Dermis lymphatic vessel endothelial cell (primary cell): Measurements from ENCODE around the gene GJB4. TPM values are rescaled to one million over a fixed set of nuclear protein-coding genes. Genes with fewer than 3 reads are reported as not detected.

Experiments used
- total RNA-seq: library from RNA; depleted of rRNA; stranded (reverse); fragments of >200 nt; gene quantifications from 2 replicates; pipeline ENCODE4 v1.2.1, GENCODE V29; 2014

GJB4 gene
- total RNA-seq = not detected in 2 replicates

DNA sequence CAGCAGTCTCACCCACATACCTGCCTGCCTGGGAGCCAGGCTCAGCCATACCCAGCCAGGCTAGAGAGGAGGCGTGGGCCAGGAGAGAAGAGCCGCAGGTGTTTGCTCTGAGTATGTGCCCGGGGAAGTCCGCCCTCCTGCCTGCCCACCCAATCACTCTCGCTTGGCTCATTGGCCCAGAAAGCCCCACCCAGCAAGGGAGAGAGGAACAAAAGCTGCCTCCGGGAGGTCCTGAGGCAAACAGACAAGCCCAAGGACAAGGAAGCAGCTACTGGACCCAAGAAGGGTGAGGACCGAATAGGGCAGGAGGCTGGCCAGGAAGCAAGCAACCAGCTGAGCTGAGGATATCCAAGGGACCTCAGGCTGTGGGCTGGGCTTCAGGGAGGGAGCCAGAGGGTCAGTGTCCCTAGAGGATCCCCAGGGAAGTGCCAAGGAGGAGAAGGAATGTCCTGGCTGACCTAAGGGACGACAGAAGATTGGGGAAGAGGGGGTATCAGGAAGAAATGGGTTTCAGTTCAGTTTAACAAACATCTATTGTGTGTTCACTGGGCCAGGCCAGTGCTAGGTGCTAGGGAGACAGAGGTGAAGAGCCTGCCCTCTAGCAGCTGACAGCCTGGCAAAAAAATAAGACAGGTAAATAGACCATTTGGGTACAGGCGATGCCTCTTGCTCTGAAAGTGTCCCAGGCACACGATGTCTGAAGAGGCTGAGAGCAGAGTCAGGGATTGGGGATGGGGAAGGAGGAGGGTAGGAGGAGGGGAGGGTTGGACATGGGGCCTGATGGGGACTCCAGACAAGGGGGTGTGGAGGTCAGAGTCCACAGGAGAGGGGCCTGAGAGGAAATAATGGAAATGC, at the start of gene GJB4:
GJB4 (plus strand) TSS at position 238 of the 855 bp plus-strand sequence. CDS start 1,515 bp downstream, outside the sequence.

DNA sequence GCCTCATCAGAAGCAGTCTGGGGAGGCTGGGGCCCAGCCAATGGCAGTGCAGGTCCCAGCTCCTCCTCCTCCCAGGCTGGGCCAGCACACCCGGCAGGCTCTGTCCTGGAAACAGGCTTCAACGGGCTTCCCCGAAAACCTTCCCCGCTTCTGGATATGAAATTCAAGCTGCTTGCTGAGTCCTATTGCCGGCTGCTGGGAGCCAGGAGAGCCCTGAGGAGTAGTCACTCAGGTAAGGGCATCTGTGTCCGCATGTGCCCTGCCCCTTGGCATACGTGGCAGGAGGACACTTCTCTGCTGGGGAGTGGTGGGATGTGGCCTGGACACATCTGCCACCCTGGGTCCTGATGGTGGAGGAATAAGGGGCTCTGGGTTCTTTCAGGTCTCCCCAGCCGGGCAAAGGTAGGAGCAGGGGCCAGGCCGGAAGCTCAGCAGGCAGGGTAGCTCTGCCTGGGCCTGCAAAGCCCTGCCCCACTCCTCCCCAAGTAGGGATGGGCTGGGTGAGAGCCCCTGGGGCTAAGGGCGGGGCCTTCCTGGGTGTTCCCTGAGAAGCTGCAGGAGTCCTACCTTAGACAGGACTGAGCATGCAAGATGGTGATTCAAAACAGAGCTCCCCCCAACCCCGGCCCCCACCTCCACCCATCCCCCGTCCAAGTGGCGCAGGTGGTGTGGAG, 4.4 kb upstream of the GJB4 start, which contains the start of gene GJB5:
GJB5 (plus strand) TSS at position 84 of the 674 bp plus-strand sequence. CDS start 2,284 bp downstream, outside the sequence.

DNA sequence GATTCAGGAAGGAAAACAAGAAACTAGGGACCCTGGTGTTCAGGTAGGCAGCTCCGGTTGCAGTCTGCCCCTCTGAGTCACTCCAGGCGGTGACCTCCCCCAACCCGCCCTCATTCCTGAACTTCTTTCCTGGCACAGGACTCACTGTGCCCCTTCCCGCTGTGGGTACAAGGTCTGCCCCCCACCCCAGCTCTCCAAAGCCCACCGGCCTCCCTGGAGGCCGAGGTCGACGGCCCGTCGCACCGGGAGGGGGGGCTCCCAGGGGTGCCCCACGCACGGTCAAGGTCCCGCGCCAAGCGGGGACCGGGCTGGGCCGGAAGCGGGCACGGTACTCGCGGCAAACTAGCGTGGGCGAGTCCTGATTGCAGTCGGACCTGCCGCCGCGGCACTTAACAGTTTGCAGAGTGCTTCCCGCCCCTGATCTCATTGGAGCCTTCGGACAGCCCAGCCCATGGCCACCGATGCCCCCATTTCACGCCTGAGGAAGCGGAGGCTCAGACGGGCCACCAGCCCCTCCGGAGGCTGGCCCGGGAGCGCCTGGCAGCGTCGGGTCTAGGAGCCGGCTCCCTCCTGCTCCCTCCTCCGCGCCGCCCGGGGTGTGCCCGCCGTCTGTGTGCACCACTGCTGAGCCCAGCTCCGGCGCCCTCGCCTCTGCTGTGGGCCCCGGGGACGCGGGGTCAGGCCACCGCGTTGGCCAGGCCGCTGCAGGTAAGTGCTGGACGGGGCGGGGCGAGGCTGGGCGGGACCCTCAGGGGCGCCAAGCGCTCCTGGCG, 21.7 kb downstream of the GJB4 start, which contains the start of gene GJB3:
GJB3 (plus strand) TSS at position 144 of the 773 bp plus-strand sequence. CDS start 3,549 bp downstream, outside the sequence.

DNA sequence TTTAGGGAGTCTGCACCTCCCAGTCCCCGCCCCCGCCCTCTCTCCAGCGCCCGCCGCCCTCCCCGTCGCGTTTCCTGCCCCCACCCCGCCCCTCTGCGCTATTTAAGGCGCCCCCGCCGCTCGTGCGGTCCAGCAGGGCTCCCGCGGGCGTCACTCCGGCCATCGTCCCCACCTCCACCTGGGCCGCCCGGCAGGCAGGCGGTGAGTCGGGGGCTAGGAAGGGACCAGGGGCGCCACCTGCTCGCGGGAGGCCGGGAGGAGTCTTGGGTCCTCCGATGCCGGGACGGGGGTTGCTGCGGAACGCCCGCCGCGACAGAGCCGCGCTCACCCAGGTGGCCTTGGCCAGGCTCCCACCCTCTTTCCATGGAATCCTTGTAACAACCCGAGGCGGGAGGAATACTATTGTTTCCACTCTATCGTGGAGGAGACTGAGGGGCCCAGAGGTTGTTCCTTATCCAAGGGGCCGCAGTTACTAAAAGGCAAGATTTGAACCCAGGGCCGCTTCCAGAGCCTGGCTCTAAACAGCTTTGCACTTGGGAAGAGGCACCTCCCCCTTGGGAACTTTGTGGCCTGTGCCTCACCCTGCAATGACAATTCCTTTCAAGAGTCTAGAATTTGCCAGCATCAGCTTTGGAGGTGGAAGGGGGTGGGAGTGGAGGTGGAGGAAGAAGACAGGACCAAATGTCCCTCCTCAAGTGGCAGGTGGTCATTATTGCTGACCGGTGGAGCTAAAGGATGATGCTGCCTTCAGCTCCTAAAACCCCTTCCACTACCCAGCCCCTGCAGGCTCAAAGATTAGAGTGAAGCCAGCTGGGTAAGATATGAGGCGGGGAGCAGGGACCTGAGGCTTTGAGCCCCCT, 33.6 kb downstream of the GJB4 start, which contains the start of gene GJA4:
GJA4 (plus strand) TSS at position 132 of the 860 bp plus-strand sequence. CDS start 1,215 bp downstream, outside the sequence.

Other genes starting within 250 kb of the GJB4 start
- not detected in 2 replicates for gene GJB5, start 4.7 kb upstream of the GJB4 start, total RNA-seq
- under 0.01 and 0.09 TPM in 2 replicates for gene GJB3, start 21.5 kb downstream of the GJB4 start, total RNA-seq
- gene GJA4, start 33.3 kb downstream of the GJB4 start, total RNA-seq = 19.8 and 207 TPM in 2 replicates
- 49.7 and 59.2 TPM in 2 replicates for gene SMIM12, start 100.0 kb downstream of the GJB4 start, total RNA-seq
- gene DLGAP3, start 169.9 kb downstream of the GJB4 start, total RNA-seq = not detected in 2 replicates
- gene TMEM35B, start 225.6 kb downstream of the GJB4 start, total RNA-seq = 45.1 and 55.1 TPM in 2 replicates